Muscle layer of duodenum (tissue), 2 donors: Measurements from ENCODE around the gene ACTR5.

ENCODE experiments used
- H3K27ac ChIP-seq: one replicate; pipeline ENCODE4 v1.7.0; 2013; ENCODE audit warnings: mild to moderate bottlenecking, low read length
- H3K27me3 ChIP-seq: one replicate; pipeline ENCODE4 v1.7.0; 2013; ENCODE audit warnings: low read depth, mild to moderate bottlenecking, control low read depth, low read length
- H3K36me3 ChIP-seq, 2 donors: one replicate each; pipeline ENCODE4 v1.7.0; 2013; ENCODE audit warnings: low read length in 2 of 2, control low read depth in 1 of 2, mild to moderate bottlenecking in 1 of 2; ENCODE audit not compliant: insufficient read depth in 2 of 2, control insufficient read depth in 1 of 2
- H3K4me1 ChIP-seq, 2 donors: one replicate each; pipeline ENCODE4 v1.7.0; 2013; ENCODE audit warnings: low read length in 2 of 2, mild to moderate bottlenecking in 2 of 2, control low read depth in 1 of 2, moderate library complexity in 1 of 2; ENCODE audit not compliant: insufficient read depth in 2 of 2, control insufficient read depth in 1 of 2
- H3K4me3 ChIP-seq, 2 donors: one replicate each; pipeline ENCODE4 v1.7.0; 2013; ENCODE audit warnings: low read length in 2 of 2, low read depth in 1 of 2, mild to moderate bottlenecking in 1 of 2
- H3K9me3 ChIP-seq, 2 donors: one replicate each; pipeline ENCODE4 v1.7.0; 2013; ENCODE audit warnings: low read length in 2 of 2, control low read depth in 1 of 2, mild to moderate bottlenecking in 1 of 2; ENCODE audit not compliant: control insufficient read depth in 1 of 2
- donor health status: healthy.

Gene ACTR5

GRCh38 chr20:38730167-38730988, 17.9 kb upstream of the ACTR5 start:
- peaks cover 0 to 32% of the 10 kb centered on the region in 2 donors for H3K4me1 ChIP-seq
- peak overlapping the region in 1 of 2 donors; percentile 59 for H3K4me3 ChIP-seq
- no peak overlapping the region for H3K27ac ChIP-seq
- no peaks in the 10 kb centered on the region for H3K36me3 ChIP-seq
- peaks cover 77% of the 10 kb centered on the region for H3K27me3 ChIP-seq
- H3K9me3 ChIP-seq = peaks cover 0 to 4% of the 10 kb centered on the region in 2 donors

GRCh38 chr20:38730989-38731737, 17.1 kb upstream of the ACTR5 start:
- no peak overlapping the region for H3K27ac ChIP-seq
- peaks cover 0 to 4% of the 10 kb centered on the region in 2 donors for H3K9me3 ChIP-seq
- no peaks in the 10 kb centered on the region for H3K36me3 ChIP-seq
- H3K4me1 ChIP-seq = peaks cover 0 to 32% of the 10 kb centered on the region in 2 donors
- H3K4me3 ChIP-seq = peak overlapping the region; percentile 40 to 59
- peaks cover 69% of the 10 kb centered on the region for H3K27me3 ChIP-seq

- Histone ChIP-seq H3K36me3 (no peaks in the 10 kb centered on the region), H3K27ac (no peak overlapping the region), H3K4me1 (peaks cover 0 to 28% of the 10 kb centered on the region in 2 donors), H3K27me3 (peaks cover 64% of the 10 kb centered on the region), H3K9me3 (peaks cover 0 to 4% of the 10 kb centered on the region in 2 donors), H3K4me3 (peak overlapping the region in 1 of 2 donors; percentile 40)
These were observed 16.5 kb upstream of the ACTR5 start for GRCh38 chr20:38731738-38732113.

GRCh38 chr20:38732981-38733380, 15.3 kb upstream of the ACTR5 start:
- peaks cover 51% of the 10 kb centered on the region for H3K27me3 ChIP-seq
- peaks cover 0 to 4% of the 10 kb centered on the region in 2 donors for H3K9me3 ChIP-seq
- no peak overlapping the region for H3K27ac ChIP-seq

GRCh38 chr20:38735172-38735571, 13.1 kb upstream of the ACTR5 start:
- H3K27me3 ChIP-seq = peaks cover 33% of the 10 kb centered on the region
- H3K36me3 ChIP-seq = no peaks in the 10 kb centered on the region
- no peak overlapping the region for H3K4me3 ChIP-seq
- no peak overlapping the region for H3K27ac ChIP-seq
- H3K4me1 ChIP-seq = peaks cover 0 to 14% of the 10 kb centered on the region in 2 donors
- H3K9me3 ChIP-seq = no peaks in the 10 kb centered on the region

More at GRCh38 chr20:38732981-38733380, 15.3 kb upstream of the ACTR5 start:
- Histone ChIP-seq H3K4me1 (peaks cover 0 to 17% of the 10 kb centered on the region in 2 donors), H3K4me3 (no peak overlapping the region), H3K36me3 (no peaks in the 10 kb centered on the region)

GRCh38 chr20:38737887-38738286, 10.4 kb upstream of the ACTR5 start:
- Histone ChIP-seq H3K4me1 (no peaks in the 10 kb centered on the region), H3K4me3 (no peak overlapping the region), H3K36me3 (no peaks in the 10 kb centered on the region), H3K27me3 (peaks cover 18% of the 10 kb centered on the region), H3K9me3 (no peaks in the 10 kb centered on the region), H3K27ac (no peak overlapping the region)

GRCh38 chr20:38745757-38746156, 2.5 kb upstream of the ACTR5 start:
- Histone ChIP-seq H3K27ac (no peak overlapping the region), H3K4me3 (no peak overlapping the region), H3K9me3 (no peaks in the 10 kb centered on the region), H3K36me3 (no peaks in the 10 kb centered on the region), H3K4me1 (peaks cover 7 to 14% of the 10 kb centered on the region in 2 donors), H3K27me3 (no peaks in the 10 kb centered on the region)

GRCh38 chr20:38747495-38748096, 664 bp upstream of the ACTR5 start:
- no peaks in the 10 kb centered on the region for H3K9me3 ChIP-seq
- H3K4me3 ChIP-seq = peak overlapping the region; percentile 83 to 97
- H3K36me3 ChIP-seq = peaks cover 0 to 7% of the 10 kb centered on the region in 2 donors
- H3K27me3 ChIP-seq = no peaks in the 10 kb centered on the region
- no peak overlapping the region for H3K27ac ChIP-seq
- peaks cover 7 to 14% of the 10 kb centered on the region in 2 donors for H3K4me1 ChIP-seq

- peaks cover 0 to 7% of the 10 kb centered on the region in 2 donors for H3K36me3 ChIP-seq
- peaks cover 7 to 14% of the 10 kb centered on the region in 2 donors for H3K4me1 ChIP-seq
- no peaks in the 10 kb centered on the region for H3K9me3 ChIP-seq
- H3K27me3 ChIP-seq = no peaks in the 10 kb centered on the region
- peak overlapping the region; percentile 57 for H3K27ac ChIP-seq
- peak overlapping the region; percentile 83 to 97 for H3K4me3 ChIP-seq
These were observed 545 bp downstream of the ACTR5 start for GRCh38 chr20:38748861-38749149.

- no peak overlapping the region for H3K27ac ChIP-seq
- peaks cover 10 to 26% of the 10 kb centered on the region in 2 donors for H3K36me3 ChIP-seq
- H3K9me3 ChIP-seq = no peaks in the 10 kb centered on the region
- H3K27me3 ChIP-seq = no peaks in the 10 kb centered on the region
- H3K4me3 ChIP-seq = no peak overlapping the region
- H3K4me1 ChIP-seq = peaks cover 7 to 14% of the 10 kb centered on the region in 2 donors
These were observed 3.2 kb downstream of the ACTR5 start for GRCh38 chr20:38751360-38751976.

GRCh38 chr20:38752029-38752428, 3.8 kb downstream of the ACTR5 start:
- H3K4me1 ChIP-seq = peaks cover 7 to 14% of the 10 kb centered on the region in 2 donors
- H3K27me3 ChIP-seq = no peaks in the 10 kb centered on the region
- H3K9me3 ChIP-seq = no peaks in the 10 kb centered on the region
- peaks cover 12 to 30% of the 10 kb centered on the region in 2 donors for H3K36me3 ChIP-seq
- H3K4me3 ChIP-seq = no peak overlapping the region
- H3K27ac ChIP-seq = no peak overlapping the region
